Upper lobe of right lung (tissue), 1 donor: ENCODE measurements around the gene DNAAF1. TPM values are rescaled to one million over a fixed set of nuclear protein-coding genes. Genes with fewer than 3 reads are reported as not detected.
A peak's percentile ranks its signal among the peaks of the same experiment; 100 is the strongest.

ENCODE experiments used
- ATAC-seq: fragments of 200-7000 bp; cut with Tn5 transposase; one replicate; pipeline ENCODE4 v1.9.1; 2020; ENCODE audit warnings: mild to moderate bottlenecking, moderate library complexity
- DNase-seq: peaks from one replicate; pipeline ENCODE4 v3.0.0-alpha.2; 2020
- H3K27ac ChIP-seq: fragments of 200-600 bp; one replicate; pipeline ENCODE4 v1.8.0; 2022
- H3K27me3 ChIP-seq: fragments of 200-600 bp; one replicate; pipeline ENCODE4 v1.8.0; 2022; ENCODE audit warnings: mild to moderate bottlenecking
- H3K36me3 ChIP-seq: fragments of 200-600 bp; one replicate; pipeline ENCODE4 v1.8.0; 2022
- H3K4me1 ChIP-seq: fragments of 200-600 bp; one replicate; pipeline ENCODE4 v1.8.0; 2022
- H3K4me3 ChIP-seq: fragments of 200-600 bp; one replicate; pipeline ENCODE4 v1.8.0; 2022; ENCODE audit warnings: mild to moderate bottlenecking
- H3K9me3 ChIP-seq: fragments of 200-600 bp; one replicate; pipeline ENCODE4 v1.8.0; 2022
- intact Hi-C: fragments of 100-400 bp; cut with DNase I; formaldehyde crosslinking; loops from one replicate; pipeline ENCODE4 v1.11.0; 2022
- long read RNA-seq: library from polyadenylated mRNA; unstranded; transcript quantifications from one replicate; pipeline ENCODE4 v2.0.0, GENCODE V29; 2021
- total RNA-seq: library from RNA; stranded (reverse); fragmentation: NEBNext Ultra II Directional; extraction: Animal tissue kit (Norgen Biotek cat#: 25700); gene quantifications from one replicate; pipeline ENCODE4 v1.2.1, GENCODE V29; 2021
- TF ChIP-seq, protein P1 (sequence below): fragments of 200-600 bp; IDR thresholded peaks from one replicate; pipeline ENCODE4 v1.8.0; 2022; ENCODE audit warnings: antibody characterized with exemption
- donor health status: DM: no; HTN: yes; CAD: no; lungs with severe emphysema.

DNAAF1 gene
- total RNA-seq, result 0.49 TPM
- long read RNA-seq, partial matches to known transcripts, result 0 of 1 reads
- long read RNA-seq, other reads (novel, unspliced or antisense), result 1 of 1 reads

DNA sequence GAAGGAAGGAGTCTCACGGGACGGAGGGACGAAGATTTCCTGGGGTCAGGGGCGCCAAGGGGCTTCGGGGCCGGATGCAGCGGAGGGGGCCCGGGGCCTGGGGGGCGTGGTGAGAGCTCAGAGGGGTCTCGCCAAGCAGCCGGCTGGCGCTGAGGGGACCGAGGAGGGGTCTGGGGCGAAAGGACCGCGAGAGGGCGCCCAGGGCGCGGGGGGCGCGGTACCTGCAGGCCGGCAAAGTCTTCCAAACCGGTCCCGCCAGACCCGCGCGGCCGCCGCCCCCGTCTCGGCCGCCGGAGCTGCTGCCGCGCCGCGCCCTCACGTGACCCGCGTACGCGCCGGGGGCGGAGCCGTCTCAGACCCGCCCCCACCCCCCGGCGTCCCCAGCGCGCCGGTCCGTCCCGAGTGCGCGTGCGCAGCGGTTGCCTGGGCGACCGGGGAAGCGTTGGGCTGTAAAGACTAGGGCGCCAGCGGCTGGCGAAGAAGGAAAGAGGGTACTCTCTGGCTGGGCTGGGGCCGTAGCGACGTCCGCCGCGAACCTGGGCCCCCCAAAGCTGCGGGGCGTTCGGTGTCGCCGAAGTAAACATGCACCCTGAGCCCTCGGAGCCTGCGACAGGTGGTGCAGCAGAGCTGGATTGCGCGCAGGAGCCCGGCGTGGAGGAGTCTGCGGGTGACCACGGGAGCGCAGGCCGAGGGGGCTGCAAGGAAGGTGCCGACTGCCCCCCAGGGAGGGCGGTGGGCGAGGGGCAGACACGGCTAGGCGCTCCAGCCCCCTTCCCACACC lies at the start of gene DNAAF1, which contains the start of gene HSDL1:
Gene DNAAF1, plus strand, starts transcription at position 450 of the 781 bp plus-strand sequence. Its CDS starts 133 bp downstream, at position 583.
Gene HSDL1, minus strand, starts transcription at position 319 of the 781 bp plus-strand sequence. CDS start 13,856 bp downstream, outside the sequence.
- peak; percentile 95 for DNase-seq
- H3K27ac ChIP-seq, result peak within 1 kb of the TSS; percentile 66
- peak; percentile 98 for ATAC-seq

DNA sequence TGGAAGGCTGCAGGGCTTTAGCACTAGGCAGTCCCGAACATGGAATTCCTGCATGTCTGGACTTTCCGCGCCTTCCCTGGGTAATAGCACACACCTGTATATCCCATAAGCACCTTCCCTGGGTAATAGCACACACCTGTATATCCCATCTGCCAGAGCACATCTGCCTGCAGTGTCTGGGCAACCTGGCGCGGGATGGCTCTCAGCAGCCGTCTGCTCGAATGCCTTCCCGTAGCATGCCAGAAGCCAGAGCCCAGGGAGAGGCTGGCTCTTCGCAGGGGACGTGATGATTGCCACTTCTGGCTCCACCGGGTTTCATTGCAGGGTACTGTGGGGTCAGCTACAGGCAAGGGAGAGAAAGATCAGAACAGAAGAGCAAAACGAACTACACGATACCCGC lies 49.6 kb upstream of the DNAAF1 start:
- no peak overlapping the region for H3K4me3 ChIP-seq
- no peaks in the 10 kb centered on the region for H3K9me3 ChIP-seq
- H3K36me3 ChIP-seq, result peaks cover 96% of the 10 kb centered on the region
- TF ChIP-seq, protein P1, sequence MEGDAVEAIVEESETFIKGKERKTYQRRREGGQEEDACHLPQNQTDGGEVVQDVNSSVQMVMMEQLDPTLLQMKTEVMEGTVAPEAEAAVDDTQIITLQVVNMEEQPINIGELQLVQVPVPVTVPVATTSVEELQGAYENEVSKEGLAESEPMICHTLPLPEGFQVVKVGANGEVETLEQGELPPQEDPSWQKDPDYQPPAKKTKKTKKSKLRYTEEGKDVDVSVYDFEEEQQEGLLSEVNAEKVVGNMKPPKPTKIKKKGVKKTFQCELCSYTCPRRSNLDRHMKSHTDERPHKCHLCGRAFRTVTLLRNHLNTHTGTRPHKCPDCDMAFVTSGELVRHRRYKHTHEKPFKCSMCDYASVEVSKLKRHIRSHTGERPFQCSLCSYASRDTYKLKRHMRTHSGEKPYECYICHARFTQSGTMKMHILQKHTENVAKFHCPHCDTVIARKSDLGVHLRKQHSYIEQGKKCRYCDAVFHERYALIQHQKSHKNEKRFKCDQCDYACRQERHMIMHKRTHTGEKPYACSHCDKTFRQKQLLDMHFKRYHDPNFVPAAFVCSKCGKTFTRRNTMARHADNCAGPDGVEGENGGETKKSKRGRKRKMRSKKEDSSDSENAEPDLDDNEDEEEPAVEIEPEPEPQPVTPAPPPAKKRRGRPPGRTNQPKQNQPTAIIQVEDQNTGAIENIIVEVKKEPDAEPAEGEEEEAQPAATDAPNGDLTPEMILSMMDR, result no peak
- DNase-seq, result no peak
- ATAC-seq, result no peak
- H3K27ac ChIP-seq, result no peak overlapping the region
- intact Hi-C loops, result no loop called here
- H3K27me3 ChIP-seq, result no peaks in the 10 kb centered on the region
- H3K4me1 ChIP-seq, result peaks cover 12% of the 10 kb centered on the region

More for the DNA sequence above, at the start of gene DNAAF1, which contains the start of gene HSDL1:
- Histone ChIP-seq H3K4me1 (peaks cover 5% of the 10 kb centered on the region), H3K4me3 (peak within 1 kb of the TSS; percentile 86), H3K36me3 (no peaks in the 10 kb centered on the region), H3K27me3 (no peaks in the 10 kb centered on the region), H3K9me3 (no peaks in the 10 kb centered on the region)
- TF ChIP-seq, protein P1, result peak; percentile 19
- intact Hi-C loops, result no loop called here

DNA sequence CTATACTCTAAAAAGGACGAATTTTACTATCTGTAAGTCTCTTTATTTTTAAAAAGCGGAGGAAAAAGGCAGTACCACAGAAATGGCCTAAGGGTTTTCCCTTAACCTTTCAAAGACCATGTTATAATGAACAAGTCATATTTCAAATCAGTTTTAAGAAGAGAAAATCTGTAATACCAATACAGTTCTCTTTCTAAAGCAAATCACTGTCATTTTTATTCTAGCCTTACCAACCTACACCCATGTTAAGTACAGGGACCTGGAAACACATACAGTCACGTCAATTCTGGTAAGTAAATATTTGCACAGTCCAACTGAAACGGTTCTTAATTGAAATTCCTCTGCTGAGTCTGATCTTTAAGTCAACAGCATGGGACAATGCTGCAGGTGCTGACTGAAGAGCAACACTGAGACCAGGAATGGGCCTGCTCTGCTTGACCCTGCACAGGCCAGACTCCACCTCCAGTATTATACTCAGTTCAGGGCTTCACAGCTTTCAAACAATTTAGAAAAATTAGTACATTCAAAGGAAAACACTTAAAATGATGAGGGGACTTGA lies 48.6 kb upstream of the DNAAF1 start:
- ATAC-seq, result peak; percentile 93
- TF ChIP-seq, protein P1, result no peak

DNA sequence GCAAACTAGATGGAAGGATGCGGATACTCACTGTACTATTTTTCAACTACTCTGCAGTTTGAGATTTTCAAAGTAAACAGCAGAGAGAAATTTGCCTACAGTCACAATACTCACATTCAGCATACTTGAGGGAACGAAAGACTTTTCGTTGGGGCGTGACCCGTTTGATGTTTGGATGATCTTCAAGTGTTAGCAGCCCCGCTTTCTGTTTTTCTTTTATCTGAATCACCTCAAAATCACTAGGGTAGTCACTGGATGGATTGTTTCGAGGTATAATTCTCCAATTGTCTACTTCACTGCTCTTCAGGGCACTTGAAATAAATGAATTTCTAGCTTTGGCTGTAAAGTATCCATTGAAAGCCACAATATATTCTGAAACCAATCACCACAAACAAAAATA lies 46.2 kb upstream of the DNAAF1 start:
- H3K36me3 ChIP-seq, result peaks cover 75% of the 10 kb centered on the region
- H3K27me3 ChIP-seq, result no peaks in the 10 kb centered on the region
- H3K4me3 ChIP-seq, result no peak overlapping the region
- H3K9me3 ChIP-seq, result no peaks in the 10 kb centered on the region
- ATAC-seq, result no peak
- DNase-seq, result no peak
- TF ChIP-seq, protein P1, result no peak
- H3K4me1 ChIP-seq, result peaks cover 20% of the 10 kb centered on the region
- H3K27ac ChIP-seq, result no peak overlapping the region
- intact Hi-C loops, result no loop called here

More for the DNA sequence above, 48.6 kb upstream of the DNAAF1 start:
- Histone ChIP-seq H3K9me3 (no peaks in the 10 kb centered on the region), H3K36me3 (peaks cover 96% of the 10 kb centered on the region), H3K4me3 (no peak overlapping the region), H3K27me3 (no peaks in the 10 kb centered on the region), H3K4me1 (peaks cover 12% of the 10 kb centered on the region), H3K27ac (no peak overlapping the region)
- intact Hi-C loops, result no loop called here
- no peak for DNase-seq

DNA sequence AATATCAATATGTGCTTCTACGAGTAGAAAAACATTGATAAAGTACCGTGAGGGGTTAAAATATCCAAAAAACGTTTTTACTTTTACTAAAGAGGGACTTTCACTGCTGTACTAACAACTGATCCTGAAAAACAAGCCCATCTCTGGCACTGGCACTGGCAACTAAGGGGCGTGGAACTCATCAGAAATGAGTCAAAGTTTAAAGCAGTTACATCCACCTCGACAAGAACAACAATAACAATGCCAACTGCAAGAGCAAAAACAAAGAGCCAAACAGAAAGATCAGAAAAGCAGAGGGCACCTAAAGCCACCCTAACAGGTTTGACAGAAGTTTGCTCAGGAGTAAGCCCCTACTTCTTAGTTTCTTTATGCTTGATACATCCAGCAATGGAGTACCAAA lies 41.4 kb upstream of the DNAAF1 start:
- intact Hi-C loops, result no loop called here
- no peak overlapping the region for H3K27ac ChIP-seq
- ATAC-seq (no peak), DNase-seq (no peak)
- TF ChIP-seq, protein P1, result no peak
- no peaks in the 10 kb centered on the region for H3K9me3 ChIP-seq
- peaks cover 13% of the 10 kb centered on the region for H3K4me1 ChIP-seq
- H3K36me3 ChIP-seq, result peaks cover 35% of the 10 kb centered on the region
- no peaks in the 10 kb centered on the region for H3K27me3 ChIP-seq
- H3K4me3 ChIP-seq, result no peak overlapping the region
